NT2/D1 (cell line): ENCODE measurements around the gene CTIF.

ENCODE experiments used
- DNase-seq: peaks from one replicate; pipeline ENCODE4 v3.0.0-alpha.2; 2011; ENCODE audit warnings: low read depth, low spot score
- H3K27me3 ChIP-seq: 2 replicates; pipeline ENCODE4 v1.6.0; 2011; ENCODE audit warnings: mild to moderate bottlenecking; ENCODE audit not compliant: insufficient read length, insufficient read depth
- H3K36me3 ChIP-seq: 2 replicates; pipeline ENCODE4 v1.6.1; 2011; ENCODE audit warnings: mild to moderate bottlenecking, low read length, mixed read lengths; ENCODE audit not compliant: insufficient read depth, insufficient read length
- H3K4me1 ChIP-seq: 2 replicates; pipeline ENCODE4 v1.5.1; 2011; ENCODE audit not compliant: insufficient read depth, insufficient read length
- H3K4me3 ChIP-seq: 2 replicates; pipeline ENCODE4 v1.5.1; 2011; ENCODE audit warnings: low read depth; ENCODE audit not compliant: insufficient read length
- H3K9ac ChIP-seq: 2 replicates; pipeline ENCODE4 v1.6.0; 2011; ENCODE audit warnings: low read depth; ENCODE audit not compliant: insufficient read length
- H3K9me3 ChIP-seq: 2 replicates; pipeline ENCODE4 v1.5.1; 2011; ENCODE audit warnings: mild to moderate bottlenecking, low read length; ENCODE audit not compliant: insufficient read depth
- SUZ12 ChIP-seq: IDR thresholded peaks from 2 replicates; pipeline ENCODE4 v1.6.1; 2011; ENCODE audit not compliant: insufficient read length, insufficient read depth; ENCODE audit errors: extremely low read depth
- YY1 ChIP-seq: IDR thresholded peaks from 2 replicates; pipeline ENCODE4 v1.6.1; 2011; ENCODE audit not compliant: insufficient read length, insufficient read depth
- ZNF274 ChIP-seq: IDR thresholded peaks from 2 replicates; pipeline ENCODE4 v1.6.1; 2011; ENCODE audit warnings: mild to moderate bottlenecking, low read depth, low read length

Gene CTIF

GRCh38 chr18:48742706-48743475 is 204.1 kb downstream of the CTIF start:
- Histone ChIP-seq H3K36me3 (no peaks in the 10 kb centered on the region), H3K27me3 (no peaks in the 10 kb centered on the region), H3K9ac (no peak overlapping the region), H3K4me1 (no peaks in the 10 kb centered on the region), H3K4me3 (no peak overlapping the region), H3K9me3 (no peaks in the 10 kb centered on the region)
- DNase-seq, result no peak
- no peak for TF ChIP-seq SUZ12
- TF ChIP-seq ZNF274, result no peak
- TF ChIP-seq YY1, result no peak

DNA sequence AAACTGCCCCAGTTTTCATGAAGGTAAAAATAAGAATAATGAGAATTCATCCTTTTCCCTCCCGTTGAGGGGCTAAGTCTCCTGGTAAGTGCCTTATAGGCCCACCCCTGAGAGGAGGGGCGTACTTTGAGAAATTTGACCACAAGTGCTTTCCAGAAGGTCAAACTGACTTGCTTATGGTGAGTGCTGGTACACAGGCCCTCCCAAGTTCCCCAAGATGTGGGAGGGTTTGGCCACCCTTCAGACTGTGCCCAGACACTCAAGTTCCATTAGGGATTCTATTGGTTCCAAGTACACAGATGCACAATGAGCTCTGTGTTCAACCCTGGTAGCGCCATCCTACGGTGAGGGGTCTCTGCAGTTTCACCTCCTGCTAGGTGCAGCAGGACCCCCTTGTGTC is 205.1 kb downstream of the CTIF start:
- no peak for TF ChIP-seq YY1
- no peak for TF ChIP-seq SUZ12
- no peak for TF ChIP-seq ZNF274
- H3K4me3 ChIP-seq, result no peak overlapping the region
- H3K27me3 ChIP-seq, result no peaks in the 10 kb centered on the region
- DNase-seq, result no peak
- no peaks in the 10 kb centered on the region for H3K9me3 ChIP-seq
- no peaks in the 10 kb centered on the region for H3K4me1 ChIP-seq
- no peaks in the 10 kb centered on the region for H3K36me3 ChIP-seq
- H3K9ac ChIP-seq, result no peak overlapping the region

- no peak for TF ChIP-seq YY1
- no peak for TF ChIP-seq ZNF274
- TF ChIP-seq SUZ12, result no peak
- no peaks in the 10 kb centered on the region for H3K36me3 ChIP-seq
- no peak overlapping the region for H3K9ac ChIP-seq
- no peak for DNase-seq
- no peaks in the 10 kb centered on the region for H3K27me3 ChIP-seq
- H3K4me3 ChIP-seq, result no peak overlapping the region
- H3K4me1 ChIP-seq, result no peaks in the 10 kb centered on the region
- H3K9me3 ChIP-seq, result no peaks in the 10 kb centered on the region
Observed at GRCh38 chr18:48745293-48745692, 206.5 kb downstream of the CTIF start.

- H3K27me3 ChIP-seq, result no peaks in the 10 kb centered on the region
- peaks cover 8% of the 10 kb centered on the region for H3K36me3 ChIP-seq
- no peaks in the 10 kb centered on the region for H3K9me3 ChIP-seq
- H3K9ac ChIP-seq, result no peak overlapping the region
- TF ChIP-seq ZNF274 (no peak), SUZ12 (no peak), YY1 (no peak)
- no peak overlapping the region for H3K4me3 ChIP-seq
- H3K4me1 ChIP-seq, result peaks cover 3% of the 10 kb centered on the region
- DNase-seq, result no peak
Observed at GRCh38 chr18:48749768-48750167, 210.9 kb downstream of the CTIF start.

- no peak for DNase-seq
- Histone ChIP-seq H3K4me1 (peaks cover 4% of the 10 kb centered on the region), H3K4me3 (no peak overlapping the region), H3K27me3 (no peaks in the 10 kb centered on the region), H3K9me3 (no peaks in the 10 kb centered on the region), H3K36me3 (peaks cover 8% of the 10 kb centered on the region), H3K9ac (no peak overlapping the region)
- TF ChIP-seq ZNF274 (no peak), SUZ12 (no peak), YY1 (no peak)
Observed at GRCh38 chr18:48750485-48751175, 211.8 kb downstream of the CTIF start.

DNA sequence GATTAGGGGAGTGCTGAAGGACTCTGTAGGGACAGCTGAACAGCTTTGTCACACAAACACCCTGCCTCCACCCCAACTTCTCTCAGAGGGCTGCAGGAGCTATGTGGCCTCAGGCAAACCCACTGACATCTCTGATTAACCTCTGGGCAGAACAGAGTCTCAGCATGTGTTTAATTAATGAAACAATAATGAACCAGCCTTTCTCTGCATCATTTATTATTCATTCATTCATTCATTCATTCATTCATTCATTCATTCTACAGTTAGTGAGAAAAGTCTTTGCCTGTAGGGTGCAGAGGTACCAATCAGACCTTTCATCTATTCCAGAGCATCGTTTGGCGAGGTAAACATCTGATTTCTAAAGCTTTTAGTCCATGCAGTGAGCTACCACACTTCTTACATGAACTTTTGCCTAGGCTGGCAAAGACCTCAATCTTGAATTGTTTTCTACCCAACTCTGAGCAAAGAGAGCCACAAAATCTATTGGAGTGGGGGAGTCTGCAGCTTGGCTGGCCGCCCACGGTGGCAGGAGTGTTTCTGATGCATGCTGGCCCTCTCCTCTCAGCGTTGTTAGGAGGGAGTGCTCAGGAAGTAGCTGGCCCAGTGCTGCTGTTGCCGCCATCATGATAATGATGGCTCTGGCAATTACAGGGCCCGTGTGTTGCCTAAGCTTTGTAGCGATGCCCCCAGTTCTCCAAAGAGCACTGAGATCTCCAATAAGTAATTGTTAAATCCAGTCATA is 213.1 kb downstream of the CTIF start:
- peaks cover 4% of the 10 kb centered on the region for H3K4me1 ChIP-seq
- TF ChIP-seq ZNF274, result no peak
- TF ChIP-seq SUZ12, result no peak
- no peak for TF ChIP-seq YY1
- DNase-seq, result no peak
- no peak overlapping the region for H3K9ac ChIP-seq
- H3K4me3 ChIP-seq, result no peak overlapping the region
- peaks cover 8% of the 10 kb centered on the region for H3K36me3 ChIP-seq
- H3K27me3 ChIP-seq, result no peaks in the 10 kb centered on the region
- H3K9me3 ChIP-seq, result no peaks in the 10 kb centered on the region

DNA sequence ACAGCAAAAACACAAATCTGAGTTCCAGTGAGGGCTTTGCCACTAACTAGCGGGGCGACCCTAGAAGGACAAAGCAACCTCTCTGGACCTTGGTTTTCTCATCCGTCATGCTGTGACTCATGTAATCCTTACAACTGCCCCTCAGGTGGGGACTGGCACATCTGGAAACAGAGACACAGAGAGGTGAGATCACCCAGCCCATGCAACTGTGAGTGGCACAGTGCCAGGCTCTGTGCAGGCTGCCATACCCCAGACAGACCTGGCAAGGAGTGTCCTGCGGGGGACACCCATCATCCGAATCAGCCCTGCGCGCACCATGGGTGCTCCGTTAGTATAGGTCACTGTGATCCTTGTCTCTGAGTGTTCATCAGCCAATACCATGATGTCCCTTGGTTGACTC is 213.6 kb downstream of the CTIF start:
- Histone ChIP-seq H3K27me3 (no peaks in the 10 kb centered on the region), H3K36me3 (peaks cover 8% of the 10 kb centered on the region), H3K9me3 (no peaks in the 10 kb centered on the region), H3K9ac (no peak overlapping the region), H3K4me3 (no peak overlapping the region), H3K4me1 (peaks cover 4% of the 10 kb centered on the region)
- no peak for DNase-seq
- TF ChIP-seq ZNF274 (no peak), YY1 (no peak), SUZ12 (no peak)
